SK-N-SH (cell line): ENCODE measurements around the gene SNX9.

Experiments
- CHD2 ChIP-seq: fragments of 150-350 bp; IDR thresholded peaks from 2 replicates; pipeline ENCODE4 v1.6.1; 2018; ENCODE audit warnings: low read length; ENCODE audit not compliant: partially characterized antibody
- CTCF ChIP-seq: fragments of 200-600 bp; sonication (generic); IDR thresholded peaks from 2 replicates; pipeline ENCODE4 v1.6.1; 2017; ENCODE audit warnings: antibody characterized with exemption, mild to moderate bottlenecking, moderate library complexity
- EP300 ChIP-seq, 2 experiments: IDR thresholded peaks; 2 replicates each; pipeline versions ENCODE4 v1.4.0 to v1.6.1; 2012; ENCODE audit warnings: borderline replicate concordance in 1 of 2, low read depth in 1 of 2, low read length in 1 of 2
- EZH2phosphoT487 ChIP-seq: fragments of 200-600 bp; sonication (generic); IDR thresholded peaks from 2 replicates; pipeline ENCODE4 v1.6.1; 2017; ENCODE audit warnings: low read depth, mixed run types, mild to moderate bottlenecking, antibody characterized with exemption, moderate library complexity, borderline replicate concordance
- FOXJ3 ChIP-seq: sonication (generic); formaldehyde crosslinking; IDR thresholded peaks from 2 replicates; pipeline ENCODE4 v1.5.1; 2020; ENCODE audit warnings: mild to moderate bottlenecking, missing genetic modification reagents
- JUND ChIP-seq: IDR thresholded peaks from 2 replicates; pipeline ENCODE4 v1.4.0; 2012
- MAX ChIP-seq: IDR thresholded peaks from 2 replicates; pipeline ENCODE4 v1.4.0; 2012; ENCODE audit warnings: low read depth
- POLR2AphosphoS5 ChIP-seq: IDR thresholded peaks from 2 replicates; pipeline ENCODE4 v1.6.1; 2012; ENCODE audit warnings: low read depth, low read length
- REST ChIP-seq: IDR thresholded peaks from 2 replicates; pipeline ENCODE4 v1.6.1; 2012; ENCODE audit warnings: mild to moderate bottlenecking, low read depth, low read length, moderate library complexity
- RFX5 ChIP-seq: IDR thresholded peaks from 2 replicates; pipeline ENCODE4 v1.6.1; 2012; ENCODE audit warnings: mild to moderate bottlenecking, improper control_type of control experiment, low read length
- SIN3A ChIP-seq: IDR thresholded peaks from 2 replicates; pipeline ENCODE4 v1.6.1; 2012; ENCODE audit warnings: low read depth, mild to moderate bottlenecking, low read length, moderate library complexity, borderline replicate concordance
- SMC3 ChIP-seq: IDR thresholded peaks from 2 replicates; pipeline ENCODE4 v1.6.1; 2012; ENCODE audit warnings: low read depth, low read length, improper control_type of control experiment
- TAF1 ChIP-seq: IDR thresholded peaks from 2 replicates; pipeline ENCODE4 v1.6.1; 2012; ENCODE audit warnings: low read depth, mild to moderate bottlenecking, low read length, moderate library complexity, borderline replicate concordance
- YY1 ChIP-seq: IDR thresholded peaks from 2 replicates; pipeline ENCODE4 v1.4.0; 2012; ENCODE audit warnings: low read depth, mild to moderate bottlenecking

- TF ChIP-seq FOXJ3 (CRISPR knock-in tag) (no peak), SIN3A (no peak), SMC3 (no peak), POLR2AphosphoS5 (no peak), MAX (no peak), EZH2phosphoT487 (no peak), CTCF (no peak), RFX5 (no peak), TAF1 (no peak), JUND (no peak), EP300 (IDR thresholded peaks at IDR 0.05; ENCODE audit: borderline replicate concordance in 1 of 2, low read depth in 1 of 2, low read length in 1 of 2) (no peak), CHD2 (no peak), YY1 (no peak), REST (no peak)
Observed at GRCh38 chr6:157861184-157861583, 38.1 kb downstream of the SNX9 start.
